Stimulated activated CD8-positive, alpha-beta memory T cell treated with anti-CD3 and anti-CD28 coated beads, Interleukin-4, amount 100 ng/mL, for 4 hours (primary cell): Measurements from ENCODE around the gene PTGS1.
"Not testable (repeated sequence)": the region's sequence is repeated elsewhere in the genome, so short reads cannot be mapped to it uniquely, and the experiment has no call there.

ENCODE experiments used
- DNase-seq, 2 donors: peaks; one replicate each; pipeline ENCODE4 v3.0.0-alpha.2; 2020; ENCODE audit warnings: low read depth in 2 of 2, low spot score in 1 of 2

Gene PTGS1

GRCh38 chr9:122346478-122347347 is 24.1 kb upstream of the PTGS1 start:
- no peak for DNase-seq

GRCh38 chr9:122347348-122348287 is 23.2 kb upstream of the PTGS1 start:
- DNase-seq: no peak

- no peak for DNase-seq
Measured at GRCh38 chr9:122348288-122348777, 22.5 kb upstream of the PTGS1 start.

GRCh38 chr9:122348791-122349190 is 22.0 kb upstream of the PTGS1 start:
- DNase-seq: no peak

- DNase-seq: no peak
Measured at GRCh38 chr9:122349201-122349600, 21.6 kb upstream of the PTGS1 start.

- peak; percentile 44 to 48 for DNase-seq
Measured at GRCh38 chr9:122350577-122351355, 20.1 kb upstream of the PTGS1 start.

- no peak for DNase-seq
Measured at GRCh38 chr9:122354536-122355199, 16.2 kb upstream of the PTGS1 start.

GRCh38 chr9:122355336-122355875 is 15.4 kb upstream of the PTGS1 start:
- DNase-seq: no peak

- DNase-seq: no peak
Measured at GRCh38 chr9:122356627-122357026, 14.2 kb upstream of the PTGS1 start.

GRCh38 chr9:122360891-122361290 is 9.9 kb upstream of the PTGS1 start:
- DNase-seq: no peak

GRCh38 chr9:122363131-122363530 is 7.7 kb upstream of the PTGS1 start:
- DNase-seq: not testable (repeated sequence)

GRCh38 chr9:122364117-122364782 is 6.6 kb upstream of the PTGS1 start:
- DNase-seq: no peak

GRCh38 chr9:122364783-122365150 is 6.1 kb upstream of the PTGS1 start:
- DNase-seq: no peak

GRCh38 chr9:122366074-122366660 is 4.7 kb upstream of the PTGS1 start:
- no peak for DNase-seq

- DNase-seq: no peak
Measured at GRCh38 chr9:122367065-122367464, 3.8 kb upstream of the PTGS1 start.

GRCh38 chr9:122367774-122368460 is 2.9 kb upstream of the PTGS1 start:
- DNase-seq: no peak

- DNase-seq: no peak
Measured at GRCh38 chr9:122368642-122369041, 2.2 kb upstream of the PTGS1 start.

- DNase-seq: no peak
Measured at GRCh38 chr9:122370303-122370702, 521 bp upstream of the PTGS1 start.

GRCh38 chr9:122371846-122372245 is 1.0 kb downstream of the PTGS1 start:
- DNase-seq: no peak
